ENCODE data around the gene OXER1.

DNA sequence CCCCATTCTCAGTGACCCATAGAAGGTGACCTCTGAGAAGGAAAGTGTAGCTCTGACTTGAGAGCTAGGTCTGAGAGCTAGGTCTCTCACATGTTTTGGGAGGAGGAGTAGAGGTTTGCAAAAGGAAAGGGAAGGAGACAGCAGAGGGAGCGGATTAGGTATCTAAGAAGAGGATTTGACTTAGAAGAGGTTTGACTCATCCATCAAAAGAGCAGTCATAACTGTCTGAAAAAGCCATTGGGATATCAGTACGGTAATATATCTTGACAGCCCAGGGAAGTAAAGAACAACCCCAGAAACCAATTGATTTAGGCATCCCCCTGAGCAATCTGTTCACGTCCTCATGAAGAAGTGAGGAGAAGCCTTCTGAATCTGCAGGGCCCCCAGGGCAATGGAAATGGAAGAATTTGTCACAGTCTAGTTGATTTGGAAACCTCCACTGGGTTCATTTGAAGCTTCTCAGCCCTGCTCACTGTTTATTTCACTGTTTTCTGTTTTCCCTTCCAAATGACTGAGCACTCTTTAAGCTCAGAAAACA is 19.3 kb downstream of the OXER1 start:
- no peak for TF ChIP-seq ZFX (IDR thresholded peaks at IDR 0.05; ENCODE audit: borderline replicate concordance)
- TF ChIP-seq, protein P1, sequence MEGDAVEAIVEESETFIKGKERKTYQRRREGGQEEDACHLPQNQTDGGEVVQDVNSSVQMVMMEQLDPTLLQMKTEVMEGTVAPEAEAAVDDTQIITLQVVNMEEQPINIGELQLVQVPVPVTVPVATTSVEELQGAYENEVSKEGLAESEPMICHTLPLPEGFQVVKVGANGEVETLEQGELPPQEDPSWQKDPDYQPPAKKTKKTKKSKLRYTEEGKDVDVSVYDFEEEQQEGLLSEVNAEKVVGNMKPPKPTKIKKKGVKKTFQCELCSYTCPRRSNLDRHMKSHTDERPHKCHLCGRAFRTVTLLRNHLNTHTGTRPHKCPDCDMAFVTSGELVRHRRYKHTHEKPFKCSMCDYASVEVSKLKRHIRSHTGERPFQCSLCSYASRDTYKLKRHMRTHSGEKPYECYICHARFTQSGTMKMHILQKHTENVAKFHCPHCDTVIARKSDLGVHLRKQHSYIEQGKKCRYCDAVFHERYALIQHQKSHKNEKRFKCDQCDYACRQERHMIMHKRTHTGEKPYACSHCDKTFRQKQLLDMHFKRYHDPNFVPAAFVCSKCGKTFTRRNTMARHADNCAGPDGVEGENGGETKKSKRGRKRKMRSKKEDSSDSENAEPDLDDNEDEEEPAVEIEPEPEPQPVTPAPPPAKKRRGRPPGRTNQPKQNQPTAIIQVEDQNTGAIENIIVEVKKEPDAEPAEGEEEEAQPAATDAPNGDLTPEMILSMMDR (IDR thresholded peaks at IDR 0.05): no peak

All from 22Rv1 (cell line).